H1 (cell line): ENCODE results near the gene LDLRAD3. TPM values are rescaled to one million over a fixed set of nuclear protein-coding genes. Genes with fewer than 3 reads are reported as not detected.

ENCODE experiments used
- CTCF ChIA-PET: fragments of 300-600 bp; sonication (Branson Sonifier 250); formaldehyde crosslinking; loops from one replicate; lab custom pipeline; 2021; ENCODE audit not compliant: partially characterized antibody; lab: Charles Lee
- POLR2A ChIA-PET: fragments of 300-600 bp; sonication (Branson Sonifier 250); formaldehyde crosslinking; loops from one replicate; lab custom pipeline; 2021; ENCODE audit warnings: inconsistent platforms; ENCODE audit not compliant: partially characterized antibody; lab: Charles Lee
- DNase-seq, 2 experiments: peaks; one replicate each; pipeline versions ENCODE4 v3.0.0 to v3.0.0-alpha.2; 2010 to 2022; ENCODE audit warnings: low spot score in 2 of 2, low read depth in 1 of 2, mixed read lengths in 1 of 2
- FAIRE-seq: peaks from 2 replicates; lab custom pipeline; 2011; peaks lifted over from hg19 to GRCh38; lab: Jason Lieb, UNC
- H2AFZ ChIP-seq: 2 replicates; pipeline ENCODE4 v1.8.1; 2012; ENCODE audit warnings: low read length, inconsistent platforms
- H2AK5ac ChIP-seq: 2 replicates; pipeline ENCODE4 v1.6.1; 2013; ENCODE audit warnings: low read depth, low read length
- H2BK120ac ChIP-seq: replicated peaks from 2 replicates; pipeline ENCODE3; 2013; ENCODE audit warnings: low read depth, low read length, inconsistent platforms
- H2BK12ac ChIP-seq: 2 replicates; pipeline ENCODE4 v1.6.1; 2013; ENCODE audit warnings: low read depth, low read length
- H2BK15ac ChIP-seq: 2 replicates; pipeline ENCODE4 v1.6.1; 2013; ENCODE audit warnings: low read length
- H2BK20ac ChIP-seq: 2 replicates; pipeline ENCODE4 v1.6.1; 2013; ENCODE audit warnings: low read length
- H2BK5ac ChIP-seq: 2 replicates; pipeline ENCODE4 v1.6.1; 2013; ENCODE audit warnings: low read depth, low read length
- H3K14ac ChIP-seq: 2 replicates; pipeline ENCODE4 v1.6.1; 2013; ENCODE audit warnings: inconsistent platforms; ENCODE audit not compliant: insufficient read length
- H3K18ac ChIP-seq: 2 replicates; pipeline ENCODE4 v1.6.1; 2013; ENCODE audit warnings: low read length; ENCODE audit errors: extremely low read depth
- H3K23ac ChIP-seq: 2 replicates; pipeline ENCODE4 v1.6.1; 2013; ENCODE audit warnings: inconsistent platforms; ENCODE audit not compliant: insufficient read length
- H3K23me2 ChIP-seq: 2 replicates; pipeline ENCODE4 v1.6.1; 2013; ENCODE audit warnings: low read depth, low read length
- H3K27ac ChIP-seq: 2 replicates; pipeline ENCODE4 v1.6.1; 2011; ENCODE audit warnings: low read depth, low read length, inconsistent platforms
- H3K27me3 ChIP-seq, 4 experiments: replicated peaks in 1 of 4; 1 replicate in 1 of 4; 2 replicates in 3 of 4; pipeline versions ENCODE4 v1.6.1 to v1.8.1; 2011 to 2013; ENCODE audit warnings: low read length in 3 of 4, mild to moderate bottlenecking in 3 of 4, inconsistent platforms in 2 of 4, mixed read lengths in 2 of 4, moderate library complexity in 1 of 4; ENCODE audit not compliant: control insufficient read depth in 3 of 4, insufficient read depth in 3 of 4; ENCODE audit errors: extremely low read depth in 1 of 4
- H3K36me3 ChIP-seq, 4 experiments: 2 replicates each; pipeline versions ENCODE4 v1.6.1 to v1.8.1; 2011 to 2013; ENCODE audit warnings: mild to moderate bottlenecking in 4 of 4, low read length in 3 of 4, moderate library complexity in 2 of 4, control low read depth in 1 of 4, inconsistent platforms in 1 of 4; ENCODE audit not compliant: insufficient read depth in 4 of 4, control insufficient read depth in 2 of 4
- H3K4ac ChIP-seq: replicated peaks from 2 replicates; pipeline ENCODE3; 2013; ENCODE audit warnings: low read length, low read depth, mixed read lengths, inconsistent platforms; ENCODE audit not compliant: insufficient read length
- H3K4me1 ChIP-seq, 4 experiments: replicated peaks in 1 of 4; 1 replicate in 1 of 4; 2 replicates in 3 of 4; pipeline versions ENCODE4 v1.6.1 to v1.8.1; 2011 to 2013; ENCODE audit warnings: low read length in 3 of 4, inconsistent platforms in 2 of 4, mixed read lengths in 1 of 4; ENCODE audit not compliant: insufficient read depth in 4 of 4, control insufficient read depth in 3 of 4
- H3K4me2 ChIP-seq, 2 experiments: 2 replicates each; pipeline versions ENCODE4 v1.6.1 to v1.8.1; 2011 to 2013; ENCODE audit warnings: low read depth in 2 of 2, low read length in 2 of 2, control low read depth in 1 of 2, inconsistent platforms in 1 of 2, mild to moderate bottlenecking in 1 of 2; ENCODE audit not compliant: insufficient read depth in 1 of 2
- H3K4me3 ChIP-seq, 4 experiments: fragments of 200-600, 300-600 bp in 1 of 4; sonication (generic), shearing (Covaris generic), sonication (Bioruptor Twin) in 1 of 4; 2 replicates each; pipeline versions ENCODE4 v1.5.1 to v1.8.1; 2011 to 2016; ENCODE audit warnings: low read length in 4 of 4, low read depth in 3 of 4, control low read depth in 2 of 4, inconsistent platforms in 2 of 4, mild to moderate bottlenecking in 2 of 4, mixed read lengths in 1 of 4, moderate library complexity in 1 of 4; ENCODE audit not compliant: insufficient read depth in 2 of 4; ENCODE audit errors: extremely low read depth in 1 of 4
- H3K56ac ChIP-seq: replicated peaks from 2 replicates; pipeline ENCODE3; 2013; ENCODE audit warnings: low read depth, mild to moderate bottlenecking, mixed read lengths, low read length, inconsistent platforms; ENCODE audit not compliant: insufficient read length
- H3K79me1 ChIP-seq: 2 replicates; pipeline ENCODE4 v1.6.1; 2013; ENCODE audit warnings: low read depth, low read length, control low read depth
- H3K79me2 ChIP-seq, 2 experiments: 2 replicates each; pipeline versions ENCODE4 v1.6.1 to v1.8.1; 2012 to 2013; ENCODE audit warnings: low read length in 2 of 2, mild to moderate bottlenecking in 2 of 2, inconsistent platforms in 1 of 2; ENCODE audit not compliant: insufficient read depth in 2 of 2, control insufficient read depth in 1 of 2
- H3K9ac ChIP-seq, 4 experiments: replicated peaks in 1 of 4; 1 replicate in 1 of 4; 2 replicates in 3 of 4; pipeline versions ENCODE4 v1.6.1 to v1.8.1; 2011 to 2013; ENCODE audit warnings: low read depth in 3 of 4, low read length in 3 of 4, control low read depth in 2 of 4, mild to moderate bottlenecking in 2 of 4, moderate library complexity in 2 of 4, inconsistent platforms in 1 of 4; ENCODE audit errors: extremely low read depth in 1 of 4
- H3K9me3 ChIP-seq, 2 experiments: 2 replicates each; pipeline versions ENCODE4 v1.6.1 to v1.8.1; 2012 to 2013; ENCODE audit warnings: mild to moderate bottlenecking in 2 of 2, moderate library complexity in 2 of 2, control low read depth in 1 of 2, inconsistent platforms in 1 of 2, low read depth in 1 of 2, low read length in 1 of 2, mixed read lengths in 1 of 2; ENCODE audit not compliant: insufficient read depth in 2 of 2
- H4K20me1 ChIP-seq, 2 experiments: replicated peaks in 1 of 2; 2 replicates each; pipeline versions ENCODE3 to v1.8.1; 2011 to 2013; ENCODE audit warnings: inconsistent platforms in 2 of 2, low read length in 2 of 2, mild to moderate bottlenecking in 1 of 2; ENCODE audit not compliant: insufficient read depth in 2 of 2, control insufficient read depth in 1 of 2
- H4K5ac ChIP-seq: 2 replicates; pipeline ENCODE4 v1.6.1; 2013; ENCODE audit warnings: low read length, low read depth, mixed read lengths, inconsistent platforms; ENCODE audit not compliant: insufficient read length
- H4K8ac ChIP-seq: 2 replicates; pipeline ENCODE4 v1.8.0; 2013; ENCODE audit warnings: mild to moderate bottlenecking, moderate library complexity, low read length, inconsistent platforms; ENCODE audit not compliant: insufficient read depth; ENCODE audit errors: extremely low read depth
- H4K91ac ChIP-seq: replicated peaks from 2 replicates; pipeline ENCODE3; 2013; ENCODE audit warnings: low read length, mixed read lengths, inconsistent platforms; ENCODE audit not compliant: insufficient read length
- CBX5 ChIP-seq: fragments of 300-800, 300-1000 bp; sonication (generic); IDR thresholded peaks from 2 replicates; pipeline ENCODE4 v1.7.1; 2016; ENCODE audit warnings: antibody characterized with exemption, low read length, low read depth
- FOSL1 ChIP-seq: IDR thresholded peaks from 2 replicates; pipeline ENCODE4 v1.6.1; 2011; ENCODE audit warnings: mild to moderate bottlenecking, low read depth, low read length, moderate library complexity; ENCODE audit not compliant: insufficient read depth
- MAX ChIP-seq: IDR thresholded peaks from 2 replicates; pipeline ENCODE4 v1.6.1; 2012; ENCODE audit warnings: inconsistent platforms
- POLR2A ChIP-seq, 2 experiments: IDR thresholded peaks; 1 replicate in 1 of 2; 2 replicates in 1 of 2; pipeline ENCODE4 v1.6.1; 2011; ENCODE audit warnings: low read depth in 2 of 2, low read length in 2 of 2, mild to moderate bottlenecking in 2 of 2; ENCODE audit errors: control extremely low read depth in 1 of 2
- ZNF274 ChIP-seq: IDR thresholded peaks from 2 replicates; pipeline ENCODE4 v1.7.0; 2012; ENCODE audit warnings: low read length, borderline replicate concordance; ENCODE audit errors: extremely low read depth
- WGBS, 2 experiments: shearing (Covaris generic) in 1 of 2; methylation state at CpG; one replicate each; pipeline versions ENCODE4 v1.1.6 to v1.1.7; 2013 to 2015; ENCODE audit warnings: low lambda C conversion rate in 2 of 2, mixed read lengths in 2 of 2, inconsistent platforms in 1 of 2, low coverage in 1 of 2, missing lambda C conversion rate in 1 of 2; ENCODE audit not compliant: insufficient replicate concordance in 2 of 2, insufficient coverage in 1 of 2, insufficient read length in 1 of 2; ENCODE audit errors: extremely low coverage in 1 of 2, missing lambda C conversion rate in 1 of 2; 5-methylcytosine and 5-hydroxymethylcytosine counted together
- polyA plus RNA-seq, 7 experiments: library from polyadenylated mRNA; depleted of rRNA in 3 of 7; stranded (reverse) in 5 of 7; unstranded in 2 of 7; fragments of >200 nt in 5 of 7; fragments of 200-250 nt in 2 of 7; gene quantifications; 1 replicate in 5 of 7; 2 replicates in 1 of 7; 4 replicates in 1 of 7; pipeline versions ENCODE4 v1.2.1 to v1.2.3, GENCODE V29; 2011 to 2013; ENCODE audit warnings: missing spikeins in 2 of 7, mixed read lengths in 2 of 7
- total RNA-seq: library from RNA; stranded (reverse); fragmentation: NEBNext Ultra II Directional; extraction: Animal tissue kit (Norgen Biotek cat#: 25700); gene quantifications from 2 replicates; pipeline ENCODE4 v1.2.1, GENCODE V29; 2021

The LDLRAD3 gene
- total and polyA plus RNA-seq, 2 of the 8 experiments (the other 6 are each of a cell fraction or from before 2014, with no cell fraction given), result 18.6 to 22.8 TPM

- no peak overlapping the region for H4K5ac ChIP-seq
- ChIA-PET POLR2A (interaction anchor here (0.6 to 1.5 kb wide), 4 partner anchors 11 to 75 kb away, joined by 3 read pairs; no protein-coding TSS in a partner anchor), CTCF (interaction anchor here (0.7 to 3.1 kb wide), 12 partner anchors 8 to 339 kb away, joined by 3 to 11 read pairs (median 4); partner anchors contain the start of gene TRIM44)
- H3K27ac ChIP-seq, result peak overlapping the region; percentile 73
- peak overlapping the region; percentile 86 for H2BK5ac ChIP-seq
- H3K4me2 ChIP-seq, result peak overlapping the region in 1 of 2 experiments; percentile 34; a peak in 1 of 4 replicates
- peaks cover 0 to 11% (median 0%) of the 10 kb centered on the region in 4 experiments; a peak in 1 of 8 replicates for H3K36me3 ChIP-seq
- DNase-seq, result peak in 1 of 2 experiments; percentile 9
- H2BK15ac ChIP-seq, result 0 out of 2 replicates have a peak overlapping the region, but pooled peaks have one; percentile 67
- TF ChIP-seq MAX (peak; percentile 18; the same call in 1 of the 2 replicates), FOSL1 (no peak), POLR2A (IDR thresholded peaks at IDR 0.05; ENCODE audit: control extremely low read depth in 1 of 2, low read depth in 2 of 2, low read length in 2 of 2) (no peak), CBX5 (no peak), ZNF274 (no peak)
- 64% methylated on average over 6 of the region's 6 CpGs; no CpG with 5 or more reads in 1 of the 2 experiments for WGBS, 2 experiments
- H3K27me3 ChIP-seq, result no peaks in the 10 kb centered on the region
- no peak overlapping the region for H3K56ac ChIP-seq
- peaks cover 0 to 74% of the 10 kb centered on the region in 2 experiments; a peak in 2 of 4 replicates for H3K79me2 ChIP-seq
- FAIRE-seq, result no peak
- no peak overlapping the region for H3K14ac ChIP-seq
- H2BK12ac ChIP-seq, result peak overlapping the region; percentile 30
- no peak overlapping the region for H2AFZ ChIP-seq
- peak overlapping the region; percentile 51; the same call in 1 of the 2 replicates for H3K18ac ChIP-seq
- H2BK120ac ChIP-seq, result no peak overlapping the region
- peak overlapping the region; percentile 2 for H4K91ac ChIP-seq
- peak overlapping the region; percentile 1 for H3K4ac ChIP-seq
- no peak overlapping the region for H3K4me3 ChIP-seq
- H3K23me2 ChIP-seq, result no peaks in the 10 kb centered on the region
- no peaks in the 10 kb centered on the region for H4K20me1 ChIP-seq
- H2AK5ac ChIP-seq, result peak overlapping the region; percentile 79
- H3K4me1 ChIP-seq, result peaks cover 3 to 16% (median 8%) of the 10 kb centered on the region in 4 experiments
- H3K23ac ChIP-seq, result no peak overlapping the region
- H3K79me1 ChIP-seq, result peaks cover 5% of the 10 kb centered on the region
- no peak overlapping the region for H4K8ac ChIP-seq
- H3K9ac ChIP-seq, result no peak overlapping the region
- H3K9me3 ChIP-seq, result peaks cover 12 to 14% of the 10 kb centered on the region in 2 experiments
- H2BK20ac ChIP-seq, result no peak overlapping the region
These were observed 58.3 kb downstream of the LDLRAD3 start for GRCh38 chr11:36002196-36002595.
